Tibial nerve (tissue), 4 donors: ENCODE data around the gene TBC1D1.

Source experiments
- EP300 ChIP-seq, 2 donors: sonication (generic); formaldehyde crosslinking; IDR thresholded peaks; one replicate each; pipeline ENCODE4 v1.6.1; 2017; ENCODE audit warnings: antibody characterized with exemption in 2 of 2, mild to moderate bottlenecking in 1 of 2
- POLR2A ChIP-seq, 2 donors: fragments of 450-650 bp; IDR thresholded peaks; one replicate each; pipeline ENCODE4 v1.6.1; 2017; ENCODE audit warnings: antibody characterized with exemption in 2 of 2, mild to moderate bottlenecking in 2 of 2, moderate library complexity in 2 of 2
- TF ChIP-seq, protein P1 (sequence below), 5 experiments: fragments of 200-600 bp in 3 of 5; fragments of 450-650 bp in 2 of 5; sonication (generic) in 3 of 5; IDR thresholded peaks; one replicate each; pipeline ENCODE4 v1.5.1; 2016 to 2019; ENCODE audit warnings: antibody characterized with exemption in 5 of 5, mild to moderate bottlenecking in 3 of 5, moderate library complexity in 2 of 5

DNA sequence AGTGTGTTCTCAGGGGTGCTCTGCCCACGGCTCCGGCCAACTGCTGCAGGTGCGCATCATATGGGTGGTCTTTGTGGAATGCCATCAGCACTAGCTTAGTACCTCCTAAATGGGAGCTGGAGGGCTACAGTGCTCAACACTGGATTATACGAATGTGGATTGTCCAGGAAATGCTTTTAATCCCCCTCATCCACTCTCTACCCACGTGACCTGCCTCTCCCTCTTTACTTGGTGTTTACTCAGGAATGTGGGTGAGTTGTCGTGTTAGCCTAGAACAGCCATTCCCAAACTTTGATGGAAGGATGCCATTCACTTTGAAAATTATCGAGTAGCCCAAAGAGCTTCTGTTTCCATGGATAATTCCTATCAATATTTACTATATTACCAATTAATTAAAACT lies 220.1 kb downstream of the TBC1D1 start:
- TF ChIP-seq, protein P1, sequence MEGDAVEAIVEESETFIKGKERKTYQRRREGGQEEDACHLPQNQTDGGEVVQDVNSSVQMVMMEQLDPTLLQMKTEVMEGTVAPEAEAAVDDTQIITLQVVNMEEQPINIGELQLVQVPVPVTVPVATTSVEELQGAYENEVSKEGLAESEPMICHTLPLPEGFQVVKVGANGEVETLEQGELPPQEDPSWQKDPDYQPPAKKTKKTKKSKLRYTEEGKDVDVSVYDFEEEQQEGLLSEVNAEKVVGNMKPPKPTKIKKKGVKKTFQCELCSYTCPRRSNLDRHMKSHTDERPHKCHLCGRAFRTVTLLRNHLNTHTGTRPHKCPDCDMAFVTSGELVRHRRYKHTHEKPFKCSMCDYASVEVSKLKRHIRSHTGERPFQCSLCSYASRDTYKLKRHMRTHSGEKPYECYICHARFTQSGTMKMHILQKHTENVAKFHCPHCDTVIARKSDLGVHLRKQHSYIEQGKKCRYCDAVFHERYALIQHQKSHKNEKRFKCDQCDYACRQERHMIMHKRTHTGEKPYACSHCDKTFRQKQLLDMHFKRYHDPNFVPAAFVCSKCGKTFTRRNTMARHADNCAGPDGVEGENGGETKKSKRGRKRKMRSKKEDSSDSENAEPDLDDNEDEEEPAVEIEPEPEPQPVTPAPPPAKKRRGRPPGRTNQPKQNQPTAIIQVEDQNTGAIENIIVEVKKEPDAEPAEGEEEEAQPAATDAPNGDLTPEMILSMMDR (IDR thresholded peaks at IDR 0.05): no peak
- no peak for TF ChIP-seq POLR2A (IDR thresholded peaks at IDR 0.05)
- TF ChIP-seq EP300 (IDR thresholded peaks at IDR 0.05): no peak
